SU-DHL-6 (cell line): ENCODE results near the gene ISYNA1.

ENCODE experiments used
- H2AFZ ChIP-seq: fragments of 200-600 bp; sonication (generic); 2 replicates; pipeline ENCODE4 v1.6.1; 2014; ENCODE audit warnings: low read depth, mild to moderate bottlenecking, moderate library complexity, mixed read lengths, antibody characterized with exemption, low read length; ENCODE audit not compliant: severe bottlenecking
- H3F3A ChIP-seq: fragments of 200-600 bp; shearing (Covaris generic); 2 replicates; pipeline ENCODE4 v1.6.0; 2016; ENCODE audit warnings: antibody characterized with exemption, mild to moderate bottlenecking; ENCODE audit not compliant: insufficient read depth
- H3K27ac ChIP-seq: fragments of 200-600 bp; sonication (generic); 2 replicates; pipeline ENCODE4 v1.5.1; 2016; ENCODE audit warnings: low read depth, mild to moderate bottlenecking, low read length, moderate library complexity, mixed read lengths
- H3K27me3 ChIP-seq: fragments of 200-600 bp; sonication (generic), shearing (Covaris generic); 2 replicates; pipeline ENCODE4 v1.6.0; 2014; ENCODE audit warnings: mild to moderate bottlenecking, low read length
- H3K36me3 ChIP-seq: fragments of 200-600 bp; sonication (generic); 2 replicates; pipeline ENCODE4 v1.6.1; 2014; ENCODE audit warnings: mild to moderate bottlenecking, low read length, mixed read lengths
- H3K4me2 ChIP-seq: fragments of 300-600, 200-600 bp; shearing (Covaris generic), sonication (generic); 2 replicates; pipeline ENCODE4 v1.6.0; 2014; ENCODE audit warnings: low read length, low read depth, mild to moderate bottlenecking; ENCODE audit not compliant: poor library complexity, severe bottlenecking
- H3K4me3 ChIP-seq: fragments of 200-600 bp; sonication (generic); 2 replicates; pipeline ENCODE4 v1.5.1; 2014; ENCODE audit warnings: antibody characterized with exemption, low read length, mild to moderate bottlenecking, mixed read lengths; ENCODE audit not compliant: insufficient read depth, poor library complexity, severe bottlenecking
- H3K79me2 ChIP-seq: fragments of 200-600 bp; sonication (generic); 2 replicates; pipeline ENCODE4 v1.6.1; 2014; ENCODE audit warnings: mild to moderate bottlenecking, low read length, moderate library complexity; ENCODE audit not compliant: insufficient read depth
- H3K9ac ChIP-seq: fragments of 200-600 bp; sonication (generic); 2 replicates; pipeline ENCODE4 v1.7.0; 2014; ENCODE audit warnings: mild to moderate bottlenecking, low read length
- H3K9me2 ChIP-seq: fragments of 200-600 bp; sonication (generic); replicated peaks from 2 replicates; pipeline ENCODE4 v1.6.1; 2014; ENCODE audit warnings: low read length; ENCODE audit not compliant: insufficient read depth
- H3K9me3 ChIP-seq: fragments of 200-600 bp; sonication (generic); 2 replicates; pipeline ENCODE4 v1.6.1; 2014; ENCODE audit warnings: low read length, mixed read lengths; ENCODE audit not compliant: insufficient read depth
- H4K20me1 ChIP-seq: fragments of 200-600 bp; sonication (generic); 2 replicates; pipeline ENCODE4 v1.6.1; 2014; ENCODE audit warnings: low read depth, mild to moderate bottlenecking, antibody characterized with exemption, low read length, moderate library complexity, mixed read lengths
- CTCF ChIP-seq: fragments of 200-600 bp; sonication (generic); IDR thresholded peaks from one replicate; pipeline ENCODE4 v1.5.1; 2017; ENCODE audit warnings: antibody characterized with exemption, mild to moderate bottlenecking, low read length, moderate library complexity; ENCODE audit not compliant: insufficient read depth, poor library complexity, severe bottlenecking
- EZH2phosphoT487 ChIP-seq: fragments of 200-600 bp; sonication (generic), shearing (Covaris generic); conservative IDR thresholded peaks from 2 replicates; pipeline ENCODE4 v1.6.1; 2018; ENCODE audit warnings: mild to moderate bottlenecking, antibody characterized with exemption, low read length, moderate library complexity, mixed read lengths

Gene ISYNA1

DNA sequence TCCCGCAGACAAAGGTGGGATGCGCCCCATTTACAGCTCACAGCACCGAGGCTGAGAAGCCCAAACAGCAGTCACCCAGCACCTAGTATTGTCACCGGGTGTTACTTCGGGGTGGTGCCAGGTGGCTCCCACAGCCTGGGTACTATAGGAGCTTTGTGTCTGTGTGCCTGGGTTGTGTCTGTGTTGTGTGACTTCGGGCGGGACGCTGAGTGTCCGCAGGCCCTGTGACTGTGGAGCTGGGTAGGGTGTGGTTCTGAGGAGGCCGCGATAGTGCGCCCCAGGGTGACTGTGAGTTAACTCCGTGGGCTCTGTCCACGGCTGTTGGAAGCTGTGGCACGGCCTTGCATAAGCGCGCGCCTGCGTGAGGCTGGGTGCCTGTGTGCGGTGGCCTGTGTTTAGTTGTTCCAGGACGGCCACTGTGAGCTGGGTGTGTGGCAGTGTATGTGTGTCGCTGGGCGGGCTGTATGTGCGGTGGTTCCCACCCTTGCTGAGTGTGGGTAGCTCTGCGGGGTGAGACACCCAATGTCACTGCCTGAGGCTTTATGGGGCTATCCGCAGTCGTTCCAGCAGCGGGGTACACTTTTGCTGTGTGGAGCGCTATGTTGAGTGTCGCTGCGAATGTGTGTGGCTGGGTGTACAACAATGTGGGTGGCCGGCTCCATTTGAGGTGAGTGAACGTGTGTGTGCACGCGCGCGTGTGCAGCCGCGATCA lies 19.3 kb downstream of the ISYNA1 start:
- H3K9ac ChIP-seq, result peak overlapping the region; percentile 54; the same call in 1 of the 2 replicates
- H3K79me2 ChIP-seq, result no peaks in the 10 kb centered on the region
- H3K4me2 ChIP-seq, result peak overlapping the region; percentile 52
- no peaks in the 10 kb centered on the region for H4K20me1 ChIP-seq
- no peak overlapping the region for H3K27ac ChIP-seq
- no peaks in the 10 kb centered on the region for H3K36me3 ChIP-seq
- no peaks in the 10 kb centered on the region for H3K9me3 ChIP-seq
- no peaks in the 10 kb centered on the region for H3K9me2 ChIP-seq
- TF ChIP-seq CTCF (no peak), EZH2phosphoT487 (no peak)
- no peak overlapping the region for H2AFZ ChIP-seq
- H3K27me3 ChIP-seq, result no peaks in the 10 kb centered on the region
- peaks cover 6% of the 10 kb centered on the region; the same call in 1 of the 2 replicates for H3F3A ChIP-seq
- peak overlapping the region; percentile 57 for H3K4me3 ChIP-seq

DNA sequence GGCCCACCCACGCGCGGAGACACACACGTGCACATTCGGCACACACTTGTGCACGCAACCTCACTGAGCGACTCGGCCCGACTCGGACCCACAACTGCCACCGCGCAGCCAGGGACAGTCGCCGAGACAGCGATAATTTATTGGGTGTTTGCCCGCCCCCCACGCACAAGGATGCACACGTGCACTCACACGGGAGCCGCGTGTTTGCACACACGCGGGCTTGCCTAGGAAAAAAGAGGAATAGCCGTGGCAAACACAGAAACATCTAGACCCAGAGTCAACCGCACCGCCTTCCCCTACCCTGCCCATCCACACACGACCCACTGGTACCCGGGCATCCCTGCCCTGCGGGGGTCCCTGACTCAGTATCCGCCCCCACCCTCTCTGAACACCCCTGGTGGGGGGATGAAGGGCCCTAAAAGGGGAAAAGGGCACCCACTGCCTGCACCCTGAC lies 19.9 kb downstream of the ISYNA1 start:
- no peak overlapping the region for H2AFZ ChIP-seq

GRCh38 chr19:18417250-18418028 lies 20.5 kb downstream of the ISYNA1 start:
- H3K27ac ChIP-seq, result no peak overlapping the region
- H4K20me1 ChIP-seq, result no peaks in the 10 kb centered on the region
- H3K36me3 ChIP-seq, result no peaks in the 10 kb centered on the region
- peak overlapping the region; percentile 31 for H3K4me2 ChIP-seq
- no peak overlapping the region for H3K4me3 ChIP-seq
- H3K79me2 ChIP-seq, result no peaks in the 10 kb centered on the region
- H3K9me2 ChIP-seq, result no peaks in the 10 kb centered on the region
- H3F3A ChIP-seq, result peaks cover 6% of the 10 kb centered on the region; the same call in 1 of the 2 replicates
- no peaks in the 10 kb centered on the region for H3K9me3 ChIP-seq
- no peak overlapping the region for H2AFZ ChIP-seq
- H3K9ac ChIP-seq, result no peak overlapping the region
- H3K27me3 ChIP-seq, result no peaks in the 10 kb centered on the region
- TF ChIP-seq CTCF (no peak), EZH2phosphoT487 (no peak)

More for the DNA sequence above, 19.9 kb downstream of the ISYNA1 start:
- H3K4me3 ChIP-seq, result no peak overlapping the region
- H3K27me3 ChIP-seq, result no peaks in the 10 kb centered on the region
- TF ChIP-seq CTCF (no peak), EZH2phosphoT487 (no peak)
- no peaks in the 10 kb centered on the region for H3K9me3 ChIP-seq
- H3F3A ChIP-seq, result peaks cover 6% of the 10 kb centered on the region; the same call in 1 of the 2 replicates
- H3K4me2 ChIP-seq, result peak overlapping the region; percentile 31
- no peak overlapping the region for H3K27ac ChIP-seq
- no peaks in the 10 kb centered on the region for H4K20me1 ChIP-seq
- H3K79me2 ChIP-seq, result no peaks in the 10 kb centered on the region
- H3K9ac ChIP-seq, result no peak overlapping the region
- H3K36me3 ChIP-seq, result no peaks in the 10 kb centered on the region
- no peaks in the 10 kb centered on the region for H3K9me2 ChIP-seq
